Measurements from ENCODE around the gene HSD17B4. TPM values are rescaled to one million over a fixed set of nuclear protein-coding genes. Genes with fewer than 3 reads are reported as not detected.
"Not testable (repeated sequence)": the region's sequence is repeated elsewhere in the genome, so short reads cannot be mapped to it uniquely, and the experiment has no call there.

The HSD17B4 gene
- polyA plus RNA-seq, 1 experiment: 150 TPM

DNA sequence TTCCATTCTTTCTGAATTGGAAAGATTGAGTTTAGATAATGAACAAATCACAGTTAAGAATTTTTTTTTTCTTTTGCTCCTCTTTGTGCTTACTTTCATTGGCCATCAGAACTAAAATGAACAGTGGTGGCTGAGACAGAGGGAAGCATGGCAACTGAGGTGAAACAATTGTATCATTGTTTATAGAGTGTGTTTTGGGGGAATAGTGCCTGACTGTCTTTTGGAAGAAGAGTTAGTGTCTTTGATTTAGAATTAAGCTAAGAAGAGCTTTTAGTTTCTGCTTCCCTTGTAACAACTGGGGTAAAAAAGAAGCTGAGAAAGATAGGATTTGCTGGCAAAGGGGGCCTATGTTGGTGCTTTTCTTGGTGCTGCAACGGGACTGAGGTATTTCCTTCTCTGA lies 24.0 kb downstream of the HSD17B4 start:
- Histone ChIP-seq H3K27me3 (ENCODE audit: control insufficient read depth, insufficient read depth, low read length) (no peaks in the 10 kb centered on the region), H3K9me3 (ENCODE audit: control insufficient read depth, insufficient read depth, low read length) (no peaks in the 10 kb centered on the region), H3K4me3 (ENCODE audit: low read depth, low read length) (no peak overlapping the region), H3K27ac (ENCODE audit: low read depth, low read length) (no peak overlapping the region)
- POLR2A ChIA-PET: no interaction called here
- no peak for DNase-seq (ENCODE audit: low read depth, low spot score)
- CTCF ChIA-PET: no interaction called here
- TF ChIP-seq, protein P1, sequence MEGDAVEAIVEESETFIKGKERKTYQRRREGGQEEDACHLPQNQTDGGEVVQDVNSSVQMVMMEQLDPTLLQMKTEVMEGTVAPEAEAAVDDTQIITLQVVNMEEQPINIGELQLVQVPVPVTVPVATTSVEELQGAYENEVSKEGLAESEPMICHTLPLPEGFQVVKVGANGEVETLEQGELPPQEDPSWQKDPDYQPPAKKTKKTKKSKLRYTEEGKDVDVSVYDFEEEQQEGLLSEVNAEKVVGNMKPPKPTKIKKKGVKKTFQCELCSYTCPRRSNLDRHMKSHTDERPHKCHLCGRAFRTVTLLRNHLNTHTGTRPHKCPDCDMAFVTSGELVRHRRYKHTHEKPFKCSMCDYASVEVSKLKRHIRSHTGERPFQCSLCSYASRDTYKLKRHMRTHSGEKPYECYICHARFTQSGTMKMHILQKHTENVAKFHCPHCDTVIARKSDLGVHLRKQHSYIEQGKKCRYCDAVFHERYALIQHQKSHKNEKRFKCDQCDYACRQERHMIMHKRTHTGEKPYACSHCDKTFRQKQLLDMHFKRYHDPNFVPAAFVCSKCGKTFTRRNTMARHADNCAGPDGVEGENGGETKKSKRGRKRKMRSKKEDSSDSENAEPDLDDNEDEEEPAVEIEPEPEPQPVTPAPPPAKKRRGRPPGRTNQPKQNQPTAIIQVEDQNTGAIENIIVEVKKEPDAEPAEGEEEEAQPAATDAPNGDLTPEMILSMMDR (IDR thresholded peaks at IDR 0.05; ENCODE audit: low read depth, low read length): no peak

DNA sequence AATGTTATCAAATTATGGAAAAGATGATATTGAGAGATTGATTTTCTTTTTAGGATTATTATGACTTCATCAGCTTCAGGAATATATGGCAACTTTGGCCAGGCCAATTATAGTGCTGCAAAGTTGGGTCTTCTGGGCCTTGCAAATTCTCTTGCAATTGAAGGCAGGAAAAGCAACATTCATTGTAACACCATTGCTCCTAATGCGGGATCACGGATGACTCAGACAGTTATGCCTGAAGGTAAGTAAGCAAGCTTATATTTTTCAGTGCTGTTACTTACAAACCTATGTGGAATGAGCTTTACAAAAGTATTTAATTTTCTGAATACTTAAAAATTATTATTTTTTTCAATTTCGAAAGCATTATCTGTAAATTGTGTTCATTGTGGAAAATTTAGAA lies 26.5 kb downstream of the HSD17B4 start:
- no peaks in the 10 kb centered on the region for H3K9me3 ChIP-seq (ENCODE audit: control insufficient read depth, insufficient read depth, low read length)
- no peak overlapping the region for H3K27ac ChIP-seq (ENCODE audit: low read depth, low read length)
- no peaks in the 10 kb centered on the region for H3K27me3 ChIP-seq (ENCODE audit: control insufficient read depth, insufficient read depth, low read length)
- TF ChIP-seq, protein P1 (IDR thresholded peaks at IDR 0.05; ENCODE audit: low read depth, low read length): no peak
- ChIA-PET CTCF (no interaction called here), POLR2A (no interaction called here)
- no peak overlapping the region for H3K4me3 ChIP-seq (ENCODE audit: low read depth, low read length)
- DNase-seq (ENCODE audit: low read depth, low spot score): no peak

DNA sequence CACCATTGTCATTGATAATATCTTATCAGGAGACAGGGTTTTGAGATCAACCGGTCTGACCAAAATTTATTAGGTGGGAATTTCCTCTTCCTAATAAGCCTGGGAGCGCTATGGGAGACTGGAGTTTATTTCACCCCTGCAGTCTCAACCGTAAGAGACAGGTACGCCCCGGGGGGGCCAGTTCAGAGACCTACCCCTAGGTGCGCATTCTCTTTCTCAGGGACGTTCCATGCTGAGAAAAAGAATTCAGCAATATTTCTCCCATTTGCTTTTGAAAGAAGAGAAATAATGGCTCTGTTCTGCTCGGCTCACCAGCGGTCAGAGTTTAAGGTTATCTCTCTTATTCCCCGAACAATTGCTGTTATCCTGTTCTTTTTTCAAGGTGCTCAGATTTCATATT lies 28.3 kb downstream of the HSD17B4 start:
- H3K9me3 ChIP-seq (ENCODE audit: control insufficient read depth, insufficient read depth, low read length); H3K4me3 ChIP-seq (ENCODE audit: low read depth, low read length); DNase-seq (ENCODE audit: low read depth, low spot score); CTCF ChIA-PET; H3K27me3 ChIP-seq (ENCODE audit: control insufficient read depth, insufficient read depth, low read length); POLR2A ChIA-PET; H3K27ac ChIP-seq (ENCODE audit: low read depth, low read length): not testable (repeated sequence)

DNA sequence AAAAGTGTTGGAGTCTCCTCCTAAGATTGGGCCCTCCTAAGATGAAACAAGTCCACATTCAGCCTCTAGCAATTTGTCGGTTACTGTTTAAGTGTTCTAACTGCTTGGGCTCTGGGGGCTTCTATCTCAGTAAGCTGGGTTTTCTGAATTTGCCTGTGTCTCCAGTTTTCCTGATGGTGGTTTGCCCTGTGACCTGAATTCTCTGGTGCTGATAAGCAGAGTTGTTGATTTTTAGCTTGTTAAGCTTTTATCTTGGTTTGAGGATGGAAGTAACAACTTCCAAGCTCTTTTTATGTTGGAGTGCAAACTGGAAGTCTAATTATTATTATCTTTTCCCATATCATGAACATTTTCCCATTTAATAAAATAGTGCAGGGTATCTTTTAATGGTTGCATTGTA lies 30.9 kb downstream of the HSD17B4 start:
- Histone ChIP-seq H3K9me3 (ENCODE audit: control insufficient read depth, insufficient read depth, low read length) (no peaks in the 10 kb centered on the region), H3K27me3 (ENCODE audit: control insufficient read depth, insufficient read depth, low read length) (no peaks in the 10 kb centered on the region), H3K4me3 (ENCODE audit: low read depth, low read length) (no peak overlapping the region), H3K27ac (ENCODE audit: low read depth, low read length) (no peak overlapping the region)
- CTCF ChIA-PET: interaction anchor here (1.6 kb wide), 1 partner anchor 12 kb away, joined by 7 read pairs; no protein-coding TSS in a partner anchor
- POLR2A ChIA-PET: no interaction called here
- DNase-seq (ENCODE audit: low read depth, low spot score): no peak
- TF ChIP-seq, protein P1 (IDR thresholded peaks at IDR 0.05; ENCODE audit: low read depth, low read length): no peak

DNA sequence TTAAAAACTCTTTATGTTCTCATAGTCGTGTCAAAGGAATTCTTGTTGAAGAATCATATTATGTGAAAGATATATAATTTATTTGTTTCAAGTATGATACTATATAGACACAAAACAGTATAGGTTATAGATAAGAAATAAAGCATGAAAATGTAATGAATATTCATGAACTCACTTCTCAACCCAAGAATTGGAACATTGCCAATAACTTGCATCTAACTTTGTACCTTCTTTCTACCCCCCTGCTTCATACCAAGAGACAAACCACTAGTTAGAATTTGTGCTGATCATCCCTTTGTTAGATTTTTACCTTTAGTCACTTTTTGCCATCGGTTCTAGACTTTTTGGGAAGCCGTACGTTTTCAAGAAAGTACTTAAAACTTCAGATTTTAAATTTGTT lies 32.6 kb downstream of the HSD17B4 start:
- no peaks in the 10 kb centered on the region for H3K27me3 ChIP-seq (ENCODE audit: control insufficient read depth, insufficient read depth, low read length)
- CTCF ChIA-PET: no interaction called here
- H3K9me3 ChIP-seq (ENCODE audit: control insufficient read depth, insufficient read depth, low read length): no peaks in the 10 kb centered on the region
- POLR2A ChIA-PET: no interaction called here
- TF ChIP-seq, protein P1 (IDR thresholded peaks at IDR 0.05; ENCODE audit: low read depth, low read length): no peak
- H3K27ac ChIP-seq (ENCODE audit: low read depth, low read length): no peak overlapping the region
- no peak for DNase-seq (ENCODE audit: low read depth, low spot score)
- H3K4me3 ChIP-seq (ENCODE audit: low read depth, low read length): no peak overlapping the region

DNA sequence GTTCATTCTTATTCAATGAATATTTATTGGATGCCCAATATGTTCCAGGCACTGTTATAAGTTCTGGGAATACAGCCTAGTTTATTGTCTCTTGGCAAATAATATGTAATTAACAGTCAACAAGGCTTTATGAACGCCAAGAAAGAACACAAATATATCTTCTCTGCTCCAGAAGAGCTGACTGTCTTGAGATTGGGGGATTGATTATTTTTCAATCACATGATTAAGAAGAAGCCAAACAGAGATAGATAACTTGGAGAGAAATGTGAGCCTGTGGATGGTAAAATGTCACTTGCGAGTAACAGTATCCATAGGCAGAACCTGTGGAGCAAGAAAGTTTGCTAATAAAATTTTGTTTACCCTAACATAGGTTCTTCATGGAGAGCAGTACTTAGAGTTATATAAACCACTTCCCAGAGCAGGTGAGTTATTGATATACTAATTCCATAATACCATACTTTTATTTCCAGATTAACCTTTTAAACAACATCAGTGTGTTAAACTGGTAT lies 49.4 kb downstream of the HSD17B4 start:
- Histone ChIP-seq H3K27me3 (ENCODE audit: control insufficient read depth, insufficient read depth, low read length) (no peaks in the 10 kb centered on the region), H3K9me3 (ENCODE audit: control insufficient read depth, insufficient read depth, low read length) (no peaks in the 10 kb centered on the region), H3K4me3 (ENCODE audit: low read depth, low read length) (no peak overlapping the region), H3K27ac (ENCODE audit: low read depth, low read length) (no peak overlapping the region)
- TF ChIP-seq, protein P1 (IDR thresholded peaks at IDR 0.05; ENCODE audit: low read depth, low read length): no peak
- CTCF ChIA-PET: no interaction called here
- POLR2A ChIA-PET: no interaction called here
- no peak for DNase-seq (ENCODE audit: low read depth, low spot score)

DNA sequence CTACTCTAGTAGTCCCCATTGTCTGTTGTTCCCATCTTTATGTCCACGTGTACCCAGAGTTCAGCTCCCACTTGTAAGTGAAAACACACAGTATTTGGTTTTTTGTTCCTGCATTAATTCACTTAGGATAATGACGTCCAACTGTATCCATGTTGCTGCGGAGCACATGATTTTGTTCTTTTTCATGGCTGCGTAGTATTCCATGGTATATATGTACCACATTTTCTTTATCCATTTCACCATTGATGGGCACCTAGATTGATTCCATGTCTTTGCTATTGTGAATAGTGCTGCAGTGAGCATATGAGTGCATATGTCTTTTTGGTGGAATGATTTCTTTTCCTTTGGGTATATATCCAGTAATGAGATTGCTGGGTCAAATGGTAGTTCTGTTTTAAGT lies 51.6 kb downstream of the HSD17B4 start:
- POLR2A ChIA-PET; DNase-seq (ENCODE audit: low read depth, low spot score); H3K4me3 ChIP-seq (ENCODE audit: low read depth, low read length); CTCF ChIA-PET; H3K27me3 ChIP-seq (ENCODE audit: control insufficient read depth, insufficient read depth, low read length); H3K27ac ChIP-seq (ENCODE audit: low read depth, low read length); H3K9me3 ChIP-seq (ENCODE audit: control insufficient read depth, insufficient read depth, low read length): not testable (repeated sequence)

Data from AG04450 (cell line).